Stimulated activated naive CD8-positive, alpha-beta T cell treated with anti-CD3 and anti-CD28 coated beads, Interleukin-15, Interleukin-2, amounts not matched to agents 100 ng/mL and 50 ng/mL, for 24 hours (primary cell): ENCODE data around the gene RIMKLB.
"Not testable (repeated sequence)": the region's sequence is repeated elsewhere in the genome, so short reads cannot be mapped to it uniquely, and the experiment has no call there.

ENCODE experiments used
- H3K27ac Mint-ChIP-seq: one replicate; pipeline ENCODE4 v1.8.0; 2021; ENCODE audit warnings: mild to moderate bottlenecking, mixed read lengths
- H3K27me3 Mint-ChIP-seq: one replicate; pipeline ENCODE4 v1.8.0; 2021; ENCODE audit warnings: mixed read lengths
- H3K36me3 Mint-ChIP-seq: one replicate; pipeline ENCODE4 v1.8.0; 2021; ENCODE audit warnings: low read depth, mixed read lengths
- H3K4me1 Mint-ChIP-seq: one replicate; pipeline ENCODE4 v1.8.0; 2021; ENCODE audit warnings: low read depth, mixed read lengths
- H3K4me3 Mint-ChIP-seq: one replicate; pipeline ENCODE4 v1.8.0; 2021; ENCODE audit warnings: mild to moderate bottlenecking, mixed read lengths
- H3K9me3 Mint-ChIP-seq: one replicate; pipeline ENCODE4 v1.8.0; 2021; ENCODE audit warnings: mixed read lengths

The RIMKLB gene

DNA sequence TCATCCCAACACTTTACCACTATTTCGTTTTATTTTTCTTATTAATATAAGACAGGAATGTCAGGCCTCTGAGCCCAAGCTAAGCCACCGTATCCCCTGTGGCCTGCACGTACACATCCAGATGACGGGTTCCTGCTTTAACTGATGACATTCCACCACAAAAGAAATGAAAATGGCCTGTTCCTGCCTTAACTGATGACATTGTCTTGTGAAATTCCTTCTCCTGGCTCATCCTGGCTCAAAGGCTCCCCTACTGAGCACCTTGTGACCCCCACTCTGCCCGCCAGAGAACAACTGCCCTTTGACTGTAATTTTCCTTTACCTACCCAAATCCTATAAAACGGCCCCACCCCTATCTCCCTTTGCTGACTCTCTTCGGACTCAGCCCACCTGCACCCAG, 112.3 kb downstream of the RIMKLB start:
- H3K4me3 Mint-ChIP-seq, H3K36me3 Mint-ChIP-seq, H3K27ac Mint-ChIP-seq, H3K4me1 Mint-ChIP-seq, H3K27me3 Mint-ChIP-seq, H3K9me3 Mint-ChIP-seq: not testable (repeated sequence)

DNA sequence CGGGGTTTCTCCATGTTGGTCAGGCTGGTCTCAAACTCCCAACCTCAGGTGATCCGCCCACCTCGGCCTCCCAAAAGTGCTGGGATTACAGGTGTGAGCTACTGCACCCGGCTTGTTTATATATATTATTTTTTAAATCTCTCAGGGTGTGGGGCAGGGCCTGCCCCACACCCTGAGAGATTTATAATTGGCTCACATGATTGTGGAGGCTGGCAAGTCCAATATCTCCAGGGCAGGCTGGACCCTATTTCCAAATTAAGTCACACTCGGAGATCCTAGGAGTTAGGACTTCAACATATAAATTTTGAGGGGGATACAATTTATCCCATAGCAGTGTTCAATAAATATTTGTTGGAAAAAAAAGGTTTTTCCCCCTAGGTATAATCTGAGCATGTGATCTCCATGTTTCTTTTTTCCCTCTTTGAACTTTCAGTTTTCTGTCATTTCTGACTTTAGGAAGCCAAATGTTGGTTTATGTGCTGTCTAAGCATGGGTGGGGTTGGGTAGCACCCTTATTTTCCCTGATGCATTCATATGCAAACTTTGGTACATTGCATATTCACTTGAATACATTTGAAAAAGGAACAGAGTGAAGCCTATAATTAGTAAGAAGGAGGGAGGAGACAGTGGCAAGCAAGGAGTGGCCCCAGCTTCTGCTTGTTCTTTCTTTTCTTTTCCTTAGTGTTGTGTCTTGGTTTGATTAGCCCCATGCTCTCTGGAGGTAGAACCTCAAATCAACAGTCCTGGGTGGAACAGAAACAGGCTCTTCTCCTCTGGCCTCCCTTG, 116.0 kb downstream of the RIMKLB start:
- H3K4me1 Mint-ChIP-seq, result no peaks in the 10 kb centered on the region

DNA sequence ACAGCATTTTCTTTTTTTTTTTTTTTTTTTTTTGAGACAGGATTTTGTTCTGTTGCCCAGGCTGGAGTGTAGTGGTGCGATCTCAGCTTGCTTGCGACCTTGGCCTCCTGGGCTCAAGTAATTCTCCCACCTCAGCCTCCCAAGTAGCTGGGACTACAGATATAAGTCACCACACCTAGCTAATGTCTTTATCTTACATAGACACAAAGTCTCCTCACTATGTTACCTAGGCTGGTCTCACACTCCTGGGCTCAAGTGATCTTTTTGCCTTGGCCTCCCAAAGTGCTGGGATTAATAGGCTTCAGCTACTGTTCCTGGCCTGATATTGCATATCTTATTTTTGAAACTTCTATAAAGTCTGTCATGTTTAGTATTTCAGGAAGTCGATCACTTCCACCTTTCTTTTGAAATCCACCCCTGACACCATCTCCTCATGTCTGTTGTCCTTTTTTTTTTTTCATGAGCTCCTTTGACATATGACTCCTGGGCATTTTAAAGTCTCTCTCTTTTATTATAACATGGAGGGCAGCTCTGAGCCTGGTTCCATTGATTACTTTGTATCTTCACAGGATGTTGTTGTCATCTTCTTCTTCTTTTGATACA, 118.8 kb downstream of the RIMKLB start:
- Mint-ChIP-seq H3K4me1 (no peaks in the 10 kb centered on the region), H3K27ac (no peak overlapping the region), H3K27me3 (no peaks in the 10 kb centered on the region), H3K9me3 (no peaks in the 10 kb centered on the region), H3K36me3 (no peaks in the 10 kb centered on the region), H3K4me3 (no peak overlapping the region)

More for the DNA sequence above, 116.0 kb downstream of the RIMKLB start:
- Mint-ChIP-seq H3K36me3 (no peaks in the 10 kb centered on the region), H3K27ac (no peak overlapping the region), H3K9me3 (no peaks in the 10 kb centered on the region), H3K27me3 (no peaks in the 10 kb centered on the region), H3K4me3 (no peak overlapping the region)

DNA sequence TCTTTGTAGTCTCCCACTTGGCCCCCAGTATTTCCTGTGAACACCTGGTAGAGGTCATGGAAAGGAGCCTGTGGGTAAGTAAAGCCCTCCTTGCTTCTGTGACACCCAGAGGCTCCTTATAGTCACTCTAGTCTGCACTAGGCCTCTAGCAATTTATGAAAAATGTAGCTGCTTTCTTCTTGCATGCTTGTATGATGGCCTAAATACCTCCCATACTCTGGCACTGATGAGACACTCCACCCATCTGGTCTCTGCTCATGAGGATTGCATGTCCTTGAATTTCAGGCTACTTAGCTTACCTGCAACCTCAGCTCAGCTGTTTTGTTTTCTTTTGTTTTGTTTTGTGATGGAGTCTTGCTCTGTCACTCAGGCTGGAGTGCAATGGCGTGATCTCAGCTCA, 120.1 kb downstream of the RIMKLB start:
- H3K27ac Mint-ChIP-seq, result no peak overlapping the region
- H3K4me3 Mint-ChIP-seq, result no peak overlapping the region
- no peaks in the 10 kb centered on the region for H3K27me3 Mint-ChIP-seq

DNA sequence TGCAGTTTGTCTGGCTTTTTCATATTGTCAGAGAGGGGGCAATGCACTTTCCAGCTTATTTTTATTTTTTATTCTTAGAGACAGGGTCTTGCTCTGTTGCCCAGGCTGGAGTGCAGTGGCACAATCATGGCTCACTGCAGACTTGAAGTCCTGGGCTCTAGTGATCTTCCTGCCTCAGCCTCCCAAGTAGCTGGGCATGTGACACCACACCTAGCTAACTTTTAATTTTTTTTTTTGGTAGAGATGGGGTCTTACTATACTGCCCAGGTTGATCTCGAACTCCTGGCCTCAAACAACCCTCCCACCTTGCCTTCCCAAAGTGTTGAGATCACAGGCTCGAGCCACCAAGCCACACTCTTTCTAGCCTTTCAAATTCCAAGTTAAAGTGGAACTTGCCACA, 120.7 kb downstream of the RIMKLB start:
- no peaks in the 10 kb centered on the region for H3K9me3 Mint-ChIP-seq
- H3K27ac Mint-ChIP-seq, result no peak overlapping the region
- peaks cover 3% of the 10 kb centered on the region for H3K27me3 Mint-ChIP-seq
- H3K36me3 Mint-ChIP-seq, result no peaks in the 10 kb centered on the region
- no peak overlapping the region for H3K4me3 Mint-ChIP-seq
- no peaks in the 10 kb centered on the region for H3K4me1 Mint-ChIP-seq

More for the DNA sequence above, 120.1 kb downstream of the RIMKLB start:
- H3K36me3 Mint-ChIP-seq, result no peaks in the 10 kb centered on the region
- no peaks in the 10 kb centered on the region for H3K4me1 Mint-ChIP-seq
- no peaks in the 10 kb centered on the region for H3K9me3 Mint-ChIP-seq

DNA sequence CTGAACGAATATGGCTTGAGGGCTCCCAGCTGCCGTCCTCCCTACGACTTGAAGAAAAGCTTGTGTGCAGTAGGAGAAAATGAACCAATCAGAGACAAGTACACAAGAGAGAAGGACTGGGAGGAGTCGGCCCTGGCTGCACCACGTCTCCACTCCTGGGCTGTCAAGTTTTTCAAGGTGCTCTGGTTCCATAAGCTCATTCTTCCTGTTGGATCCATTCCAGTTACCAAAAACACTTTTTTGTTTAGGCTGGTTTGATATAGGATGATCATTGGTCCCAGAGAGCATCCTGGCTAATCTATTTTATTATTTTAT, 121.8 kb downstream of the RIMKLB start:
- Mint-ChIP-seq H3K27me3 (peaks cover 7% of the 10 kb centered on the region), H3K9me3 (no peaks in the 10 kb centered on the region), H3K36me3 (no peaks in the 10 kb centered on the region), H3K27ac (no peak overlapping the region), H3K4me3 (no peak overlapping the region), H3K4me1 (no peaks in the 10 kb centered on the region)

DNA sequence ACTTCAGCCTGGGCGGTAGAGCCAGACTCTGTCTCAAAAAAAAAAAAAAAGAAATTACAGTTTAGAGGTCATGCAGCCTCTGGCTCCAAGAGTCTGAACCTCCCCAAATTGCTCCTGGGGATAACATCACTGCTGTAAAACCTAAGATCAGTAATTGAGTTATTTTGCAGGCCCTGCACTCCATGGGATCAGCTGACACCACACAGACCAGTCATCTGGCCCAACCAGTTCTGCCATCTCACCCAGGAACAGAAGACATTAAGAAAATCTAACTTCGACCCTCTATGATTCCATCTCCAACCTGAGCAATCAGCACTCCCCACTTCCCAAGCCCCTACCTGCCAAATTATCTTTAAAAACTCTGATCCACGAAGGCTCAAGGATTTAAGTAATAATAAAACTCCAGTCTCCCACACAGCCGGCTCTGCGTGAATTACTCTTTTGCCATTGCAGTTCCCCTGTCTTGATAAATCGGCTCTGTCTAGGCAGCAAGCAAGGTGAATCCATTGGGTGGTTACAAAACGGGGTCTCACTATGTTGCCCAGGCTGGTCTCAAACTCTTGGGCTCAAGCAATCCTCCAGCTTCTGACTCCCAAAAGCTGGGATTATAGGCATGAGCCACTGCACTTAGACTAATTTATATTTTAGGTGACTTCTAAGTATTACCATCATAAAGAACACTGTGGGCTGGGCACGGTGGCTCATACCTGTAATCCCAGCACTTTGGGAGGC, 123.1 kb downstream of the RIMKLB start:
- not testable (repeated sequence) for H3K36me3 Mint-ChIP-seq, H3K4me3 Mint-ChIP-seq, H3K4me1 Mint-ChIP-seq, H3K9me3 Mint-ChIP-seq, H3K27ac Mint-ChIP-seq
- peaks cover 15% of the 10 kb centered on the region for H3K27me3 Mint-ChIP-seq

DNA sequence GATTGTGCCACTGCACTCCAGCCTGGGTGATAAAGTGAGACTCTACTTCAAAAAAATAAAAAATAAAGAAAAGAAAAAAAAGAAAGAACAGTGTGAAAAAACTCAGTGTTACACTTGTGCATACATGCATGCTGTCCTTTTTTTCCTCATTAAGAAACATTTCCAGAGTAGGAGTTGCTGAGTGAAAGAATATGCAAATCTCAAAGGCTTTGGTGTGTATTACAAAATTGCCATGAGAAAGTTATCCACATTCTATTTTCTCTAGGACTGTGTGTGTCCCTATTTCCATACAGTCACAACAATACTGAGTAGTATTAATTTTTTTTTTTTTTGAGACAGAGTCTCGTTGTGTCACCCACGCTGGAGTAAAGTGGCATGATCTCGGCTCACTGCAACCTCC, 123.8 kb downstream of the RIMKLB start:
- no peaks in the 10 kb centered on the region for H3K9me3 Mint-ChIP-seq
- H3K27ac Mint-ChIP-seq, result no peak overlapping the region
- no peaks in the 10 kb centered on the region for H3K36me3 Mint-ChIP-seq
- no peaks in the 10 kb centered on the region for H3K4me1 Mint-ChIP-seq
- no peak overlapping the region for H3K4me3 Mint-ChIP-seq
- H3K27me3 Mint-ChIP-seq, result peaks cover 17% of the 10 kb centered on the region

DNA sequence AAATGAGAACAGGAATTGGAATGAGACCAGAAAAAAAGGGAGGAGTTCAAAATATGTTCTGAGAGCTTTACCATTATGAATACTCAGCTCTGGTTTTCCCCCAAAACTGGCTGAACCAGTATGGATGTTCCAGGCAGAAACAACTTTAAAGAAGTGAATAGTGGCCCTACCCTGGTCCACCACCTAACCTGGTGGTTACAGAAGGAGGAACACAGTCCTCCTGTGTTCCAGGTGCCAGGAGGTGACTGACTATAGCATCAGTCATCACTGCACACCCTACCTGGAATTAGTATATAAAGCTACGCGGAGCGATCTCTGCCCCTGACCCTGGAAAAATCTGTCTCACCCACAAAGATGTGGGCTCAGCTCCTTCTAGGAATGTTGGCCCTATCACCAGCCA, 124.5 kb downstream of the RIMKLB start, which contains the start of gene A2ML1:
Gene A2ML1 (plus strand): TSS at position 324 of the 400 bp plus-strand sequence. CDS start 31 bp downstream, at position 355.
- H3K27me3 Mint-ChIP-seq, result peaks cover 20% of the 10 kb centered on the region
- no peaks in the 10 kb centered on the region for H3K36me3 Mint-ChIP-seq
- H3K27ac Mint-ChIP-seq, result no peak within 1 kb of the TSS
- H3K9me3 Mint-ChIP-seq, result no peaks in the 10 kb centered on the region
- no peak within 1 kb of the TSS for H3K4me3 Mint-ChIP-seq
- peaks cover 4% of the 10 kb centered on the region for H3K4me1 Mint-ChIP-seq

DNA sequence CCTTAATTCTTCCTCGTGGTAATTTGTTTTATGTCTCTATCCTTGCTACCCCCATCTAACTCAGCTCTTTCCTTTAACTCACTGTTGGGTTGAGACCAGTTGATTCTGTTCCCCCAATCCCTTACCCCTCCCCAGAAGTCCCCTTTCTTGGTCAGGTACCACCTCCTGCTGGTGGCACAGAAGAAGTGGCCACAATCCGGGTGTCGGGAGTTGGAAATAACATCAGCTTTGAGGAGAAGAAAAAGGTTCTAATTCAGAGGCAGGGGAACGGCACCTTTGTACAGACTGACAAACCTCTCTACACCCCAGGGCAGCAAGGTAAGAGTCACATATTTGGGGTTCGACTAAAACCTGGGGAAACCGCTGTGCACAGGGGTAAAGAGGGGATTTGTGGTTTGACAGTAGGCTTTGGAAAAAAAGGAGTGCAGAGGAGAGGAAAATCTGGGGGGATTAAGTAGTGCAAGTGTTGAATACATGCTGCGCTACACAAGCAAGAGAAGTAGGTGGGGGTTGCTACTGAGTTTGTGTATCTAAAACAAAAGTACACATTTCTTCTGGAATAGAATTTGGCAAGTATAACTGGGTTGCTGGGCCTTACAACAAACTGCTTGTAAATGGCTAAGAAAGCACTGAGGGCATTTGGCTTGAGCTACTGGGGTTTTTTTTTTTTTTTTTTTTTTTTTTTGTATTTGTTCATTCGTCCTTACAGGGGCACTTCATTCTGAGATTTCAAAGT, 125.9 kb downstream of the RIMKLB start:
- Mint-ChIP-seq H3K36me3 (no peaks in the 10 kb centered on the region), H3K27ac (no peak overlapping the region), H3K9me3 (no peaks in the 10 kb centered on the region), H3K4me1 (peaks cover 8% of the 10 kb centered on the region), H3K27me3 (peaks cover 21% of the 10 kb centered on the region), H3K4me3 (no peak overlapping the region)

DNA sequence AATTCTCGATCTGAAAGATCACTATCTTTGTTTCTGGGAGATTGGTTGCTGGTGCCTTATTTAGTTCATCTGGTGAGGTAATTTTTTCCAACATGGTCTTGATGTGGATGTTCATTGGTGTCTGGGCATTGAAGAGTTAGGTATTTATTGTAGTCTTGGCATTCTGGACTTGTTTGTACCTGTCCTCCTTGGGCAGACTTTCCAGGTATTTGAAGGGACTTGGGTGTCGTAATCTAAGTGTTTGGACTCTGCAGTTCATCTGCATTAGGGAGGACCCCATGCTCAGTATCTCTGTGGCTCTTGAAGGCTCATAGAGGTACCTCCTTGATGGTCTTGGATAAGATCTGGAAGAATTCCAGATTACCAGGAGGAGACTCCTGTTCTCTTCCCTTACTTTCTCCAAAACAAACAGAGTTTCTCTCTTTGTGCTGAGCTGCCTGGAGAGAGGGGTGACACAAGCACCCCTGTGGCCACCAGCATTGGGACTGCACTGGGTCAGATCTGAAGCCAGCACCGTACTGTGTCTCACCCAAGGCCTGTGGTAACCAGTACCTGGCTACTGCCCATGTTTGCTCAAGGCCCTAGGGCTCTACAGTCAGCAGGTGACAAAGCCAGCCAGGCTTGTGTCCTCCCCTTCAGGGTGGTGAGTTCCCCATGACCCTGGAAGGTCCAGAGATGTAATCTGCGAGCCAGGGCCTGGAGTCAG, 129.9 kb downstream of the RIMKLB start:
- Mint-ChIP-seq H3K4me1 (peaks cover 8% of the 10 kb centered on the region), H3K4me3 (no peak overlapping the region), H3K27me3 (peaks cover 25% of the 10 kb centered on the region), H3K36me3 (no peaks in the 10 kb centered on the region), H3K9me3 (no peaks in the 10 kb centered on the region), H3K27ac (no peak overlapping the region)

DNA sequence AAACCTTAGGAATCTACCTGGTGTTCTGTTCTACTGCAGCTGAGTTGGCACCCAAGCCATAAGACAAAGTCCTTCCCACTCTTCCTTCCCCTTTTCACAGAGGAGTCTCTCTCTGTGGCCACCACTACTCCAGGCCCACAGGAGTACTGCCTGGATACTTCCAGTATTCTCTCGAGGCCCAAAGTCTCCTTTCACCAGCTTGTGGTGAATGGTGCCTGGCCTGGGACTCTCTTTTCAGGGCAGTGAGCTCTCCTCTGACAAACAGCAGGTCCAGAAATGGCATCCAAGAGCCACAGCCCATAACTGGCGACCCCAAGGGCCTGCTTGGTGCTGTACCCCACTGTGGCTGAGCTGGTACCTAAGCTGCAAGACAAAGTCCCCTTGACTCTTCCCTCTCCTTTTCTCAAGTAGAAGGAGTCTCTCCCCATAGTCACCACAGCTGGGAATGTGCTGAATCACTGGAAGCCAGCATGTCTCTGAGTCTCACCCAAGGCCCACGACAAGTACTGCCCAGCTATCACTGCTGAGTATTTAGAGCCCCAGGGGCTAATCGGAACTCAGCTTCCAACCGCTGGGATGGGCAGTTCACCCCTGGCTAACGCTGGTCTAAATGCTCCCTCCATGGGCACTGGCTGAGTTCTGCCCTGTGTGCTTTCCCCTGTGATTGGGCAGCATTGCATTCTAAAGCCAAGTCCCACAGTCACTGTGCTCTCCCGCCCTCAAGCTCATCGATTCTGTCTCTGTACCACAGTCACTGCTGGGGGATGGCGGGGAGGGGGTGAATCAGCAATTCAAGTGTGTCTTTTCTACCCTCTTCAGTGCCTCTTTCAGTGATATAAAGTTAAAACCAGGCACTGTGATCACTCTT, 130.7 kb downstream of the RIMKLB start:
- H3K4me1 Mint-ChIP-seq, result peaks cover 8% of the 10 kb centered on the region
- H3K27me3 Mint-ChIP-seq, result peaks cover 23% of the 10 kb centered on the region
- H3K9me3 Mint-ChIP-seq, result no peaks in the 10 kb centered on the region
- no peak overlapping the region for H3K4me3 Mint-ChIP-seq
- H3K36me3 Mint-ChIP-seq, result no peaks in the 10 kb centered on the region
- H3K27ac Mint-ChIP-seq, result no peak overlapping the region

DNA sequence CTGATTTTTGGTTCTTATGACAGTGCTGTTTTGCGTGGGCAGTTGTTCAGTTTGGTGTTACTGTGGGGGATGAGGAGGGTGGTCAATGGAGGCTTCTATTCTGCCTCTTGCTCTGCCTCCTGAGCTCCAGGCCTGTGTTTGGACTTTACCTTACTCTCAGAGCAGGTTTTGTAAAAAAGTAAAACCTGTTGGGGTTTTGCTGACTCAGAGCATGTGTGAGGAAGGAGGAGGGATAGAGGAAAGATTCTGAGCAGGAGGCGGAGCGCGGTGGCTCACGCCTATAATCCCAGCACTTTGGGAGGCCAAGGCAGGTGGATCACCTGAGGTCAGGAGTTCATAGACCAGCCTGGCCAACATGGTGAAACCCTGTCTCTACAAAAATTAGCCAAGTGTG, 131.3 kb downstream of the RIMKLB start:
- Mint-ChIP-seq H3K4me3 (no peak overlapping the region), H3K4me1 (peaks cover 8% of the 10 kb centered on the region), H3K27ac (no peak overlapping the region), H3K9me3 (no peaks in the 10 kb centered on the region), H3K36me3 (no peaks in the 10 kb centered on the region), H3K27me3 (peaks cover 18% of the 10 kb centered on the region)

DNA sequence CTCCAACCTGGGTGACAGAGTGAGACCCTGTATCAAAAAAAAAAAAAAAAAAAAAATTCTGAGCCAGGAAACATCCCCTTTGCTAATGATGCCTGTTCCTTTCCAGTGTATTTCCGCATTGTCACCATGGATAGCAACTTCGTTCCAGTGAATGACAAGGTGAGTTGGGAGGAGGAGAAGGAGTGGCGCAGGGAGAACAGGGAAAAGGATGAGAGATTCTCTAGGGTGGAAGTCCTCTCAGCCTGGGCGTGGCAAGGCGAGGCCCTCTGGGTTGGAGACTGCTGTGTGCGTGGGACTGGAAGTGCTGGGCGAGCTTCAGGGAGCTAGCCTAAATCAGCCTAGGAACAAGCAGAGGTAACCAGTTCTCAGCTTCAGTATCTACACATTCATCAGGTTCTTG, 131.8 kb downstream of the RIMKLB start:
- Mint-ChIP-seq H3K4me3 (no peak overlapping the region), H3K9me3 (no peaks in the 10 kb centered on the region), H3K36me3 (no peaks in the 10 kb centered on the region), H3K27me3 (peaks cover 18% of the 10 kb centered on the region), H3K4me1 (peaks cover 8% of the 10 kb centered on the region), H3K27ac (no peak overlapping the region)
